HG03432 (cell line): ENCODE measurements around the gene PTPRK.
"Not testable (repeated sequence)": the region's sequence is repeated elsewhere in the genome, so short reads cannot be mapped to it uniquely, and the experiment has no call there.

Source experiments
- ATAC-seq: cut with Tn5 transposase; IDR thresholded peaks from one replicate; pipeline ENCODE4 v1.9.1; 2021; ENCODE audit warnings: mild to moderate bottlenecking, moderate library complexity; ENCODE audit not compliant: unreplicated experiment

The PTPRK gene

DNA sequence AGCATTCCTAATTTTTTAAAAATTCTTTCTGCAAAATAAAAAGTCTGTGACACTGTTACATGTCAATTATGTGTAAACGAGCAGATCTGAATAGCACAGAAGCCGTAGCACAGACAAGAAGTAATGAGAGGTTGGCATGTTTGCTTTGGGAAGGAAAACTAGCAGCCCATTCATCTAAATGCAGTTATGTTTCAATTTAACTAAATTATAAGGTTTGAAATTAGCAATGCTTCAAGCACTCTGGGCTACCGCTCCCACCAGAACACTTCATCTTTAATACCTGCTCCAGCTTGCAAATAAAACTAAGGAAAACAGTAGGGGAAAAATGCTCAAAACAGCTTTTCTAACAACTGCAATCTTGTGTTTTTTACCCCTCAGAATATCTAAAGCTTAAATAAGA is 73.9 kb downstream of the PTPRK start:
- ATAC-seq: no peak

DNA sequence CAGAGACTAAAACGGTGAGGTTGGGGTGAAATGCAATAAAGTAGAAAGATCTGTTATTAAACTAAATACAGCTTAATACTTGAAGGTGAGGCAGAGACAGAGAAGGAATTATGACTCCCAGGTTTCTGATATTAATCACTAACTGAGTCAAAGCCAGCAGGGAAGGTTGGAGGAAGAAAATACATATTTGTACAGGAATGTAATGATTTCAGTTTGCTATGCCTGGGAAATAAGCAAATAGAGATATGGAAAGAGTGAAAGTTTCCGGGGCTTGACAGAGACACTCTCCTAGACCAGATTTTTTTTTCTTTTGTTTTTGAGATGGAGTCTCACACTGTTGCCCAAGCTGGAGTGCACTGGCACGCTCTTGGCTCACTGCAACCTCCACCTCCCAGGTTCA is 76.8 kb downstream of the PTPRK start:
- no peak for ATAC-seq

- no peak for ATAC-seq
Measured at GRCh38 chr6:128439627-128440026, 80.8 kb downstream of the PTPRK start.

- ATAC-seq: no peak
Measured at GRCh38 chr6:128438393-128438792, 82.0 kb downstream of the PTPRK start.

GRCh38 chr6:128437685-128438084 is 82.7 kb downstream of the PTPRK start:
- ATAC-seq: no peak

- ATAC-seq: not testable (repeated sequence)
Measured at GRCh38 chr6:128434752-128435151, 85.6 kb downstream of the PTPRK start.

DNA sequence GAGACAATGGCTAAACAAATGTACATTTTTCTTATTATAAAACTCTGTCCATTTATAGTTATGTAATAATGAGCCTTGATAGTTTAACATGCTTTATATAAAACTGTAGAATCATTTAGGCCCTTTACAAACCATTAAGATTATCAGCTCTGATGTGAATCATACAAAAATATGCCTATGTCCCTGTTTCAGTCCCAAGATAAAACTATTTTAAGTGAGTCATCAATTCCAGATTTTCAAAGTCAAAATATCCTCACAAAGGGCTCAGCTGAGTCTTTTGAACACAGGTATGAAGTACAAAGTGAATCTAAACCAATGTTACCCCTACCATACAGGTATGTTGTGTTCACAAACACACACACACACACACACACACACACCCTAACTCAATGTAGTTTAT is 88.0 kb downstream of the PTPRK start:
- no peak for ATAC-seq

DNA sequence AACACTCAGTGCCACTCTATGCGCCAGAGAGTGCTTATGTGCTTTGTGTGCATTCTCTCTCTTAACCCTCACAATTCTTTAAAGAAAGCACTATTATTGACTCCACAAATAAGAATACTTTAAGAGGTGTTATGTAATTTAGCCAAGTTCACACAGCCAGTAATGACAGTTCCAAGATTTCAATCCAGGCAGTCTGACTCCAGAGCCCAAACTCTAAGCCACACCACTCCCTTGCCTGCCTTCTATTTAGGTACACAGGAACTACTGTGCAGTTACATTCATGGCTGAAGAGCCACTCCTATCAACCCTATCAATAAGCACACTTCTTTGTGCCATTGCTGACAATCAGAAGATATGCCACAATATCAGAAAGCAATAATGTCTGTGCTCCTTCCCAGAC is 93.3 kb downstream of the PTPRK start:
- no peak for ATAC-seq

GRCh38 chr6:128425856-128426255 is 94.5 kb downstream of the PTPRK start:
- no peak for ATAC-seq

GRCh38 chr6:128422871-128423270 is 97.5 kb downstream of the PTPRK start:
- no peak for ATAC-seq

DNA sequence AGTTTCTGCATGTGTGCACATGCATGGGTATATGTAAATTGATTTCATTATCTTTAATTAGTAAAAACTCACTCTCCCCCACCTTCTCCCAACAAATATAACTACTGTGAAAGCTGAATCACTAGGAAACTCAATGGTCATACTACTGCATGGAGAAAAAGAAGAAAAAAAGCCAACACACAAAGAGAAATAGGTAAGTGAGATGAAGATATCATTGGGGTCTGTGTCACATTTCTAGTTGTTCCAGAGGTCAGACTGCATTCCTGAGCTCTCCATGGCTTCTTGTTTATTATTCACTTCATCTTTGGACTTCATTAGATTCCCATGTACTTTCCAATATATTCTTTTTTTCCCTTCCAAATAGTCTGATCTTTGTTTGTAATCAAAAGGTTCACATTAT is 98.2 kb downstream of the PTPRK start:
- no peak for ATAC-seq

DNA sequence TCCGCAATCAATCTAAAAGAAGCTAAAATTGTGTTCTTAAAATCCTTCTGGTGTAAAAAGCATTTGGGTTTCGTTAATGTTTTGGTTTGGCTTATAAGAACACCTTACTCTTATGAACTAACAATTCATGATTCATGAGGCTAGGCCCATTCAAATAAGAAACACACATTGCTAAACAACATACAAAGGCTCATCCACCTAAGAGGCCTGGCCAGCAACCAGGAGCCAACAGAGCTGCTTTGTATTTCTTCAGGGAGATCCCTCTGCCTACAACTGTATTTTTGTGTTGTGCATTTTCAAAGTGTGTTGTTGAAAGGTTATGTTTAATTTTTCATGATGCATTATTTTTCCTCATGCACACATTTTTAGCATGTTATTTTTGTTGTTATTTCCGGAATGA is 98.6 kb downstream of the PTPRK start:
- ATAC-seq: no peak

DNA sequence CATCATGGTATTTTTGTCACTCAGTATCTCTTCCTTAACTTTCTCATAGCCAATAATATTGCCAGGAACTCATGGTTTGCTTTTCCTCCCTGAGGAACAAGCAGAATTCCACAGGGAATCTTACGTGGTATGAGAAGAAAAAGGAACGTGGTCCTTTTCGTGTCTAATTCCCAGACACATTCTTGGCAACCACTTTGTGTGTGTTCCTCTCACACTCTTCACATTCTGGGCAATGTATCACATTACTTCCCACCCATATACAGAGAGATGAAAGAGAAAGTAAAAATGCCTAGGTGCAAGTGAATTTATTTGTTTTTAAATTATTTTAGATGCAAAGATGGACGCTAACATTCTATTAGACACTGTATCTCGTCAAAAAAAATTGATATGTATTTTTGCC is 102.7 kb downstream of the PTPRK start:
- no peak for ATAC-seq

GRCh38 chr6:128415387-128415786 is 105.0 kb downstream of the PTPRK start:
- ATAC-seq: no peak

- ATAC-seq: no peak
Measured at GRCh38 chr6:128414943-128415342, 105.5 kb downstream of the PTPRK start.

- no peak for ATAC-seq
Measured at GRCh38 chr6:128413291-128413690, 107.1 kb downstream of the PTPRK start.

DNA sequence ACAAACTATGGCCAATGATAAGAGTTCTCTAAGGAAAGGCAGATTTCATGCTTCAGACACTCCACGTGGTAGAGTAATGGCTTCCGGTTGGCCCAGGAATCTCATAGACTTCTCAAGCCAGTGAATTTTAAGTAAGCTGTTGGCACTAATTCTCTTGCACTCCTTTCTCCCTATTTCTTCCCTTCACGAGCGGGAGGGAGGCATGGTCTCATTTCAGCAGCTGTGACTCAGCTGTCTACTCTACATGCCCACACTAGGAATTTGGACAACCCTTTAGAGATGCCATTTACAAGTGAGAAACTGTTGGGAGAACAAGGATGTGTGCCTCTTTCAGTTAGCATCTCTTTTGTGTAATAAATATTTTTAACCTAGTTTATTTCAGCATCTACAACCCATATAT is 107.7 kb downstream of the PTPRK start:
- ATAC-seq: no peak

- ATAC-seq: no peak
Measured at GRCh38 chr6:128410584-128410983, 109.8 kb downstream of the PTPRK start.

DNA sequence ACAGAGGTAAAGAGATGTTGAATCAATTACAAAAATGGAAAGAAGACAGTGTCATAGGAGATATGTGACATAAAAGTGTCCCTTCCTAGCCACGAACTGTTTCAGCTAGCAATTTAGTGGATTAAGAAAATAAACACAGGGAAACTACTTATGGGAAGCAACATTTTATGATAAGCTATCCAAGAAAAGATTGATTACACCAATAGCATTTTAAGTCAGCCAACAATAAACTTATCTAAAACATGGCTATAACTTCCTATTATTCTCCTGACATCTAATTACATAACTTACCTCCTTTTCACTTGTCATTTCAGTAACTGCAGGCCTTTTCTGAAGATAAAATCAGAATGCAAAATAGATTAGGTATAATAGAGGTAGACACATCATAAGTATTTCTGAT is 111.4 kb downstream of the PTPRK start:
- no peak for ATAC-seq

- ATAC-seq: no peak
Measured at GRCh38 chr6:128406453-128406852, 113.9 kb downstream of the PTPRK start.

DNA sequence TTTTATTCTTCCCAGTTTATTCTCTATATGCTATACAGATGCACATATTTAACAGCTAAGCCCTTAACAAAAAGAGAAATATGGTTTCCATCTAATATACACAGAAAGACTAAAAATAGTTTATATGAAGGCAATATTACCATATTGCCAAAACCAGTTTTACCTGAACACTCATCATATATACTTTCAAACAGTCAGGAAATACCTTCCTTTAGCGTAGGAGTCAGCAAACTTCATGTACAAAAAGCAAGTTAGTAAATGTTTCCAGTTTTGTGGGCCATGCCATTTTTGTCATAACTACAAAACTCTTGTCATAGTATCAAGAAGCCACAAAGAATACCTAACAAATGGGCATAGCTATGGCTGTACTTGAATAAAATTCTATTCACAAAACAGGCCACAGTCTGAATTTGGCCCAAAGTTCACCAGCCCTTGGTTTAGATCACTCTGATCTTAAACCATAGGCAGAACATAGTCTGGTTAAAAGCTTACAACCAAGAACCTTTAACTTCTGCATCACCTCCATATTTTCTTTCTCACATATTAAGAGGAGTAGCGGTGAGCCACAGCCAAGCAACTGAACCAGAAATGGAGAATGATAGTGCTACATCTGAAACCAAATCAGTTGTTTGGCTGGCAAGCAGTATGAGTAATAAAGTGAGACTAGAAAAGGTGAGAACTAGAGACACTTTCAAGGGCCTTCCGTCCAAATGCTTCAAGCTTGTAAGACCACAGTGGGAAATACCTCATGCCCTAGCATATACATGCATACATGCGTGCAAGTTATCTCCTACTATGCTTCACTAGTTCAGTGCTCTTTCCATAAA is 116.6 kb downstream of the PTPRK start:
- peak; percentile 85 for ATAC-seq

DNA sequence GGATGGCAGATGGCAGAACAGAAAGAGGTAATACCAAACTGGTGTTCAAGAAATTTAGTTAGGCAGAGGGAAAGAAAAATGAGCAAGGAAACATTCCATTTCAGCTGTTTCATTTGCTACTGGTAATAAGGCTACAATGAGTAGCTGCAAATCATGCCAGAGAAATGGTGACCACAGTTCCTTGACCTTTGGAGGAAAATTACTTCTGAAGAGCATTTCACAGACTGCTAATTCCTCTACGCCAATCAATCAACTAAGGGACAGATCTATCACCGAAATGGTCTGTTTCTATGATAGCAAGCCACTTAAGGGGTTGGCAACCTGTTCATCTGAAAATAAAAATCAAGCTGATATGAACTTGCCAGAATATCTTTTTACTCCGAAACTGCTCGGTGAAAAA is 119.5 kb downstream of the PTPRK start:
- no peak for ATAC-seq

DNA sequence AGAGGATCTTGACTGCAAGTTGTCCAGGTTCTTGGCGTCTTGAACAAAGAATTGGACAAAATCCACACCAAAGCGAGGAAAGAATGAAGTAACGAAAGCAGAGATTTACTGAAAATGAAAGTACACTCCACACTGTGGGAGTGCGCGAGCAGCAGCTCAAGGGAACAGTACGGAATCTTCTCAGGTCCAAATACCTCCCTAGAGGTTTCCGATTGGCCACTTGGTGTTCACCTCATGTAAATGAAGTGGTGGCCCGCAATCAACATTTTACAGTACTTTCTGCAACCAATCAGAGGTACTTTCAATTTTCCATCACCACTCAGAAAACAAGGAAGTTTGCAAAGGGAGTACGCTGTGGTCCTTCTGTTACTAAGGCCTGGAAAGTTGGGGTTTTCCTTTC is 122.4 kb downstream of the PTPRK start:
- ATAC-seq: no peak
